ENCODE data around the gene RNF150.

GRCh38 chr4:141016117-141016798 lies 117.0 kb downstream of the RNF150 start:
- no peak for TF ChIP-seq ZNF274 (IDR thresholded peaks at IDR 0.05; ENCODE audit: low read depth, low read length)
- TF ChIP-seq SUZ12 (IDR thresholded peaks at IDR 0.05; ENCODE audit: extremely low read depth, insufficient read depth, insufficient read length), result no peak

All from NT2/D1 (cell line).